GM13976 (cell line): ENCODE measurements around the gene APBA3.
"Not testable (repeated sequence)": the region's sequence is repeated elsewhere in the genome, so short reads cannot be mapped to it uniquely, and the experiment has no call there.

Experiments used
- DNase-seq: peaks from one replicate; pipeline ENCODE4 v3.0.0; 2012; ENCODE audit warnings: low spot score
- in situ Hi-C: fragments of 300-500 bp; cut with MboI; formaldehyde crosslinking; loops from one replicate; pipeline ENCODE4 v1.12.0; 2022; ENCODE audit warnings: low sequenced_read_pairs, mixed read lengths, inconsistent platforms; ENCODE audit not compliant: unreplicated experiment
- TF ChIP-seq, protein P1 (sequence below): IDR thresholded peaks from 2 replicates; pipeline ENCODE4 v1.5.1; 2012; ENCODE audit warnings: borderline replicate concordance, mild to moderate bottlenecking; ENCODE audit not compliant: insufficient read depth; ENCODE audit errors: extremely low read depth, missing control alignments, control extremely low read depth

APBA3 gene

DNA sequence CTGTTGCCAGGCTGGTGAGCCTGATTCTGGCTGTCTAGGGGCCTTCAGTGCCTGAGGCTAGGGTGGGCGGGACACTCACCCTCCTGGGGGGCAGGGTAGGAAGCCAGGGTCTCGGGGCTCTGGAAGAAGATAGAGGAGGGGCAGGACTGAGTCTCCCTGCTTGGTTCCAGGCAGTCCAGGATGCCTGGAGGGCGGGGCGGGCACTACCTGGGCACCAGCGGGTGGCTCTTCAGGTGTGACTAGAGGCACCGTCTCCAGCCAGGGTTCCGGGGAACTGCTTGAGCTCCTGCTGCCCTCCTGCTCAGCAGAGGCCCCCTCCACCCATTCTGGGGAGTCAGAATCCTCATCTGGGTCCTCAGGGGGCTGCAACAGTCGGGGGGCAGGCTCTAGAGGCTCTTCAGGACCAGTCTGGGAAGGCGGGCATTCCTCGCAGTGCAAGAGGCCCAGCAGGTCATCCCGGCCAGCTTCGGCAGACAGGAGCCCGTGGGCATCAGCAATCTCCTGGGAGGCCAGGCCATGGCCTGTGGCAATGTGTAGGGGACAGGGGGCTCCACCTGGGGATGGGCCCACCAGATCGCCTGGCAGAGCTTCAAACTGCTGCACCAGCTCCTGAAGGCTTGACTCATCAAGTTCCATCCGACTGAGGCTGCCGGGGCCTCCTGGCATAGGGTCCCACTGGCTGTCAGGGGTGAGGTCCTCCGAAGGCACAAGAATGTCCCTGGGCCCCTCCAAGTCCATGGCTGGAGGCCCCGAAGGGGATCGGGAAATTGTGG, 1.8 kb downstream of the APBA3 start:
- in situ Hi-C loops, result no loop called here
- TF ChIP-seq, protein P1, sequence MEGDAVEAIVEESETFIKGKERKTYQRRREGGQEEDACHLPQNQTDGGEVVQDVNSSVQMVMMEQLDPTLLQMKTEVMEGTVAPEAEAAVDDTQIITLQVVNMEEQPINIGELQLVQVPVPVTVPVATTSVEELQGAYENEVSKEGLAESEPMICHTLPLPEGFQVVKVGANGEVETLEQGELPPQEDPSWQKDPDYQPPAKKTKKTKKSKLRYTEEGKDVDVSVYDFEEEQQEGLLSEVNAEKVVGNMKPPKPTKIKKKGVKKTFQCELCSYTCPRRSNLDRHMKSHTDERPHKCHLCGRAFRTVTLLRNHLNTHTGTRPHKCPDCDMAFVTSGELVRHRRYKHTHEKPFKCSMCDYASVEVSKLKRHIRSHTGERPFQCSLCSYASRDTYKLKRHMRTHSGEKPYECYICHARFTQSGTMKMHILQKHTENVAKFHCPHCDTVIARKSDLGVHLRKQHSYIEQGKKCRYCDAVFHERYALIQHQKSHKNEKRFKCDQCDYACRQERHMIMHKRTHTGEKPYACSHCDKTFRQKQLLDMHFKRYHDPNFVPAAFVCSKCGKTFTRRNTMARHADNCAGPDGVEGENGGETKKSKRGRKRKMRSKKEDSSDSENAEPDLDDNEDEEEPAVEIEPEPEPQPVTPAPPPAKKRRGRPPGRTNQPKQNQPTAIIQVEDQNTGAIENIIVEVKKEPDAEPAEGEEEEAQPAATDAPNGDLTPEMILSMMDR, result no peak
- DNase-seq, result no peak

DNA sequence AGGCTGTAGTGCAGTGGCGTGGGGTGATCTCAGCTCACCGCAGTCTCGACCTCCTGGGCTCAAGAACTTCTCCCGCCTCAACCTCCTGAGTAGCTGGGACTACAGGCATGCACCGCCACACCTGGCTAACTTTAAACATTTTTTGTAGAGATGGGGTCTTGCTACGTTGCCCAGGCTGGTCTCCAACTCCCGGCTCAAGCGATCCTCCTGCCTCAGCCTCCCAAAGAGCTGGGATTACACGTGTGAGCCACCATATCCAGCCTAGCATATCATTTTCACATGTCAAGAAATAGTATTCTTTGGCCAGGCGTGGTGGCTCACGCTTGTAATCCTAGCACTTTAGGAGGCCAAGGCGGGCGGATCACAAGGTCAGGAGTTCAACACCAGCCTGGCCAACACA, 3.2 kb downstream of the APBA3 start:
- in situ Hi-C loops, DNase-seq: not testable (repeated sequence)

DNA sequence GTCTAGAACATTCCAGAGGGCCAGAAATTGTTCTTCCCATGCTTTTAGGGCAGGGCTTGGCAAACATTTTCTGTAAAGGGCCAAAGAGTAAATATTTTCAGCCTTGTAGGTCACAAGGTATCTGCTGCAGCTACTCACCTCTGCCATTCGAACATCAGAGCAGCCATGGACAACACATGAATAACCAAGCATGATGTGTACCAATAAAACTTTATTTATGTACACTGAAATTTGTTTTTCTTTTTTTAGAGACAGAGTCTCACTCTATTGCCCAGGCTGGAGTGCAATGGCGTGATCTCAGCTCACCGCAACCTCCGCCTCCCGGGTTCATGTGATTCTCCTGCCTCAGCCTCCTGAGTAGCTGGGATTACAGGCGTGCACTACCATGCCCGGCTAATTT, 3.8 kb downstream of the APBA3 start:
- in situ Hi-C loops, DNase-seq: not testable (repeated sequence)

DNA sequence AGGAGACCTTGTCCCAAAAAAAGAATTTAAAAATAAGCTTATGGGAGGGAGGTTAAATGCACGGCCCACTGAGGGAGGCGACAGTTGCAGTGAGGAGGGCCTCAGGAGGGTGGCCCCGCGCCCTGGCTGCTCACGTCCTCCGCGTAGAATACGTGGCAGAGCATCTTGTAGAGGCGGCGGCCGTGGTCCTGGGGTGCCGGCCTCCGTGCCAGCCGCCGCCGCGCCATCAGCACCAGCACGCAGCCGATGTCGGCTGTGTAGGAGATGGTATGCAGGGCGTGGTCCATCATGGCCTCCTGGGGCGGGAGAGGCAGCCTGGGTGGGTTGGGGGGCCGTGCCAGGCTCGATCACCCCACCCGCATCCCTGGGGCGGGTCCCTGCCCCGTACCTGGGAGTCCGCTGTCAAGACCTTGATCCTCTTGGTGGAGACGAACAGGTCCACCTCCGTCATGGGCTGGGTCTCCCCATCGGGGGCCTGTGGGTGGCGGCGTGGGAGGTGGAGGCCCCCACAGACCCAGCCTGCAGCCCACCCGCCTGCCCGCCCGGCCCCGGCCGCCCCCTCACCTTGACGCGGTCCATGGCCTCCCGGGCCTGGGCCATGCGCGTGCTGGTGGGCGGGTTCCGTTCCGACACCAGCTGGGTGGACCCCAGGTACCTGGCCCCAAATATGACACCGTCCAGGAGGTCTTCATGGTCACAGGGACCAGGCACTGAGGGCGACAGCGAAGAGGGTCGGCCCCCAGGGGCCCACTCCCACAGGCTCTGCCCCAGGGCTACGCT, 7.7 kb downstream of the APBA3 start:
- DNase-seq, result no peak
- in situ Hi-C loops, result no loop called here
- TF ChIP-seq, protein P1, result no peak

DNA sequence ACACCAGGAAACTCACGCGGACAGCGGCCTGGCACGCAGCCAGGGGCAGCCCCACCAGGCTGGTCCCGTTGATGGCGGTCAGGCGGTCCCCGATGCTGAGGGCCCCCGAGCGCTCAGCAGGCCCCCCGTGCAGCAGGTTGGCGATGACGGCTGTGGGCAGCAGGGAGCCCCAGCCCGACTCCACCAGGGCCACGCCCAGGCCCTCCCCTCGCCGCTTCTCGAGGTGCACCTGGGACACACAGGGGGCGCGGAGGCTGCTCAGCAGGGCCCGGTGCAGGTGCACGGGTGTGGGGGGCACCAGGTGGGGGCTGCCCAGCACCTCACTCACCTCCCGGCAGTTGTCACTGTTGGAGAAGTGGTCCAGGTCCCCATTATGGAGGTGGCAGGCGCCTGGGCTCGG, 9.0 kb downstream of the APBA3 start:
- TF ChIP-seq, protein P1, result no peak
- in situ Hi-C loops, result no loop called here
- DNase-seq, result no peak

DNA sequence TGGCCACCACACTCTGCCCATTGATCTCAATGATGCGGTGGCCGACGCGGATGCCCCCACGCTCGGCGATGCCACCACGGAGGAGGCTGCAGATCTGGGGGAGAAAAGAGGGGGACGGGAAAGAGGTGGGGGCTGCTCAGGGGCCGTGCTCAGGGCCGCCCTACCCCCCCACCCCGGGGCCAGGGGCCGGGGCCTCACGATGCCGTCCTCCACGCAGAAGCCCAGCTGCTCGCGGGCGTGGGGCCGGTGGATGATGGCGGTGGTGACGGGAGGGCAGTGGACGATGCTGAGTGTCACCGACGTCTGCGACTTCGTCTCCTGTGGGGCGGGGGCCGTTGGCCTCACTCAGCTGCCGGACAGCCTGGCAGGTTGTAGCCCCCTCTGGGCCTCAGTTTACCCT, 10.3 kb downstream of the APBA3 start:
- DNase-seq, result no peak
- TF ChIP-seq, protein P1, result no peak
- in situ Hi-C loops, result no loop called here

DNA sequence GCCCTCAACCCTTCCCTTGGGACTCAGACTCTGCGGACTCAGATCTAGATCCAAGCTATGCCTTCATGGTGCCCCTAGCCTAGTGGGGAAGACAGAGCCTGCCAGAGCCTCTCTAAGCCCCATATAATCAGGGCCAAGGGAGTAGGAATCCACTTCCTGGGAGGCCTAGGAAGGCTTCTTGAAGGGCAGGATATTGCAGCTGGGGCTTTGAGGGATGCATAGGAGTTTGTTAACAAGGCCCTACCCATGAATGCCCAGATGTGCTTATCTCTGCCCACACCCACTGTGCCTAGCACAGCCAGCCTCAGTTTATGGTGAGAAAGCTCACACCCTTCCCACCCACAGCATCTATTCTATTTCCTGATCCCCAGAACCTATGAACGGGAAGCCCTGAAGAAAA, 11.3 kb downstream of the APBA3 start:
- in situ Hi-C loops, result no loop called here
- TF ChIP-seq, protein P1, result no peak
- no peak for DNase-seq
